Psoas muscle (tissue), 8 donors: ENCODE data around the gene SZRD1. TPM values are rescaled to one million over a fixed set of nuclear protein-coding genes. Genes with fewer than 3 reads are reported as not detected.

Experiments used
- ATAC-seq, 4 donors: fragments of 200-7000 bp; cut with Tn5 transposase; one replicate each; pipeline ENCODE4 v1.9.1; 2020; ENCODE audit warnings: moderate library complexity in 3 of 4, mild to moderate bottlenecking in 2 of 4
- DNase-seq, 2 donors: peaks; one replicate each; pipeline ENCODE4 v3.0.0-alpha.2; 2020
- H3K27ac ChIP-seq: fragments of 200-600 bp; one replicate; pipeline ENCODE4 v1.8.0; 2022
- H3K27me3 ChIP-seq, 3 donors: fragments of 200-600 bp in 1 of 3; one replicate each; pipeline versions ENCODE4 v1.6.1 to v1.8.0; 2013 to 2022; ENCODE audit warnings: low read length in 2 of 3, mild to moderate bottlenecking in 2 of 3, moderate library complexity in 1 of 3; ENCODE audit not compliant: insufficient read depth in 3 of 3
- H3K36me3 ChIP-seq, 2 donors: fragments of 200-600 bp in 1 of 2; one replicate each; pipeline versions ENCODE4 v1.6.1 to v1.8.0; 2013 to 2022; ENCODE audit warnings: low read depth in 1 of 2, mild to moderate bottlenecking in 1 of 2, moderate library complexity in 1 of 2; ENCODE audit not compliant: insufficient read depth in 1 of 2
- H3K4me1 ChIP-seq: fragments of 200-600 bp; one replicate; pipeline ENCODE4 v1.8.0; 2022
- H3K4me3 ChIP-seq: fragments of 200-600 bp; one replicate; pipeline ENCODE4 v1.8.0; 2022; ENCODE audit warnings: mild to moderate bottlenecking
- H3K9me3 ChIP-seq: fragments of 200-600 bp; one replicate; pipeline ENCODE4 v1.8.0; 2022
- WGBS, 3 donors: extraction: QIAGEN DNeasy Blood & Tissue Kit; methylation state at CpG; one replicate each; pipeline versions ENCODE4 v1.1.6 to v1.1.7; 2013; 5-methylcytosine and 5-hydroxymethylcytosine counted together
- intact Hi-C, 2 donors: fragments of 100-400 bp; cut with DNase I; formaldehyde crosslinking; loops; one replicate each; pipeline versions ENCODE4 v1.11.0 to v1.14.2; 2022
- polyA plus RNA-seq, 3 donors: library from polyadenylated mRNA; stranded (reverse); fragments of 200-250 nt; gene quantifications; one replicate each; pipeline ENCODE4 v1.2.3, GENCODE V29; 2013
- total RNA-seq, 4 donors: library from RNA; stranded (reverse); fragmentation: NEBNext Ultra II Directional in 2 of 4; extraction: Animal tissue kit (Norgen Biotek cat#: 25700) in 2 of 4; gene quantifications; one replicate each; pipeline versions ENCODE4 v1.2.1 to v1.2.4, GENCODE V29; 2021 to 2023
- TF ChIP-seq, protein P1 (sequence below): fragments of 200-600 bp; IDR thresholded peaks from one replicate; pipeline ENCODE4 v1.8.0; 2022; ENCODE audit warnings: antibody characterized with exemption
- donor health status: healthy with polysubstance abuse.
- donor health status: DM: no; HTN: no; CAD: no; lungs with moderate emphysema.
- donor health status: Bipolar disorder and iron deficiency.
- donor health status: healthy.
- donor health status: DM: yes; HTN: yes; CAD: no.
- donor health status: DM: no; HTN: no; CAD: no.
- donor health status: DM: no; HTN: no; CAD: no.
- donor health status: DM: yes; HTN: yes; CAD: no.

The SZRD1 gene
- total and polyA plus RNA-seq, 7 donors, result 75.9 to 184 (median 142) TPM

- DNase-seq (no peak), ATAC-seq (no peak)
- WGBS, 3 donors, result 81 to 86% (median 82%) methylated on average over 21 to 25 of the region's 25 CpGs
- no peaks in the 10 kb centered on the region for H3K27me3 ChIP-seq
- H3K4me1 ChIP-seq, result no peaks in the 10 kb centered on the region
- H3K36me3 ChIP-seq, result no peaks in the 10 kb centered on the region
- TF ChIP-seq, protein P1, sequence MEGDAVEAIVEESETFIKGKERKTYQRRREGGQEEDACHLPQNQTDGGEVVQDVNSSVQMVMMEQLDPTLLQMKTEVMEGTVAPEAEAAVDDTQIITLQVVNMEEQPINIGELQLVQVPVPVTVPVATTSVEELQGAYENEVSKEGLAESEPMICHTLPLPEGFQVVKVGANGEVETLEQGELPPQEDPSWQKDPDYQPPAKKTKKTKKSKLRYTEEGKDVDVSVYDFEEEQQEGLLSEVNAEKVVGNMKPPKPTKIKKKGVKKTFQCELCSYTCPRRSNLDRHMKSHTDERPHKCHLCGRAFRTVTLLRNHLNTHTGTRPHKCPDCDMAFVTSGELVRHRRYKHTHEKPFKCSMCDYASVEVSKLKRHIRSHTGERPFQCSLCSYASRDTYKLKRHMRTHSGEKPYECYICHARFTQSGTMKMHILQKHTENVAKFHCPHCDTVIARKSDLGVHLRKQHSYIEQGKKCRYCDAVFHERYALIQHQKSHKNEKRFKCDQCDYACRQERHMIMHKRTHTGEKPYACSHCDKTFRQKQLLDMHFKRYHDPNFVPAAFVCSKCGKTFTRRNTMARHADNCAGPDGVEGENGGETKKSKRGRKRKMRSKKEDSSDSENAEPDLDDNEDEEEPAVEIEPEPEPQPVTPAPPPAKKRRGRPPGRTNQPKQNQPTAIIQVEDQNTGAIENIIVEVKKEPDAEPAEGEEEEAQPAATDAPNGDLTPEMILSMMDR, result no peak
- H3K27ac ChIP-seq, result no peak overlapping the region
- intact Hi-C loops, result no loop called here
- no peaks in the 10 kb centered on the region for H3K9me3 ChIP-seq
- H3K4me3 ChIP-seq, result no peak overlapping the region
These were observed 42.6 kb downstream of the SZRD1 start for GRCh38 chr1:16409536-16410152.

- Histone ChIP-seq H3K4me1 (no peaks in the 10 kb centered on the region), H3K4me3 (no peak overlapping the region), H3K9me3 (no peaks in the 10 kb centered on the region), H3K27ac (no peak overlapping the region), H3K36me3 (no peaks in the 10 kb centered on the region), H3K27me3 (no peaks in the 10 kb centered on the region)
- DNase-seq, result no peak
- TF ChIP-seq, protein P1, result no peak
- WGBS, 3 donors, result 96 to 99% (median 97%) methylated on average over 5 of the region's 5 CpGs
- no peak for ATAC-seq
- intact Hi-C loops, result no loop called here
These were observed 43.8 kb downstream of the SZRD1 start for GRCh38 chr1:16410803-16411202.

- intact Hi-C loops, result no loop called here
- no peaks in the 10 kb centered on the region for H3K9me3 ChIP-seq
- no peak overlapping the region for H3K27ac ChIP-seq
- TF ChIP-seq, protein P1, result no peak
- WGBS, 3 donors, result 62 to 66% (median 66%) methylated on average over 3 of the region's 3 CpGs
- H3K27me3 ChIP-seq, result no peaks in the 10 kb centered on the region
- no peaks in the 10 kb centered on the region for H3K36me3 ChIP-seq
- H3K4me3 ChIP-seq, result no peak overlapping the region
- DNase-seq, result no peak
- ATAC-seq, result no peak
- no peaks in the 10 kb centered on the region for H3K4me1 ChIP-seq
These were observed 46.1 kb downstream of the SZRD1 start for GRCh38 chr1:16413191-16413590.

DNA sequence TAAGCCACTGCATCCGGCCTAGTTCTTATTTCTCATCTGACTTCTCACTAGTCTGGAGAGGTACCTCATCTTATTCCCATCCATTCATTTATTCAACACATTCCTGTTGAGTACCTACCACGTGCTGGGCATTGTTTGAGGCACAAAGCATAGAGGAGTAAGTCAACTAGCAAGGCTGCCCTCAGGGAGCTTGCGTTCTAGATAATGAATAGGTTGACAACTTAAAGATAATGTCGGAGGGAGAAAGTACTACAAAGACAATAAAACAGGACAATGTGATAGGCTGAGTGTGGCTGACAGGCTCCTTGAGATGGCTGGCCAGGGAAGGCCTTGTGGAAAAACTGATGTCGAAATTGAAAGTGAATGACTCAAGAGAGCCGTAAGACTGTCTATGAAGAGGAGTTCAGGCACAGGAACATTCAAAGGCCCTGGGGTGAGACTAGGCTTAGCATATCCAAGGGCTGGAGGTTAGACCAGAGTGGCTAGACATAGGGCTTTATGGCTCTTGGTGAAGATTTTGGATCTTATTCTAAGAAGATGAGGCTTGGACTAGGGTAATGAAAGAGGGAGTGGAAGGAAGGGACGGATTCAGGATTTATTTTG lies 51.9 kb downstream of the SZRD1 start:
- Histone ChIP-seq H3K9me3 (no peaks in the 10 kb centered on the region), H3K27me3 (no peaks in the 10 kb centered on the region), H3K4me3 (no peak overlapping the region), H3K27ac (no peak overlapping the region), H3K4me1 (no peaks in the 10 kb centered on the region), H3K36me3 (no peaks in the 10 kb centered on the region)
- TF ChIP-seq, protein P1, result no peak
- no peak for ATAC-seq
- 81 to 90% (median 88%) methylated on average over 7 of the region's 7 CpGs for WGBS, 3 donors
- DNase-seq, result no peak
- intact Hi-C loops, result no loop called here
